ENCODE measurements around the gene EARS2.

DNA sequence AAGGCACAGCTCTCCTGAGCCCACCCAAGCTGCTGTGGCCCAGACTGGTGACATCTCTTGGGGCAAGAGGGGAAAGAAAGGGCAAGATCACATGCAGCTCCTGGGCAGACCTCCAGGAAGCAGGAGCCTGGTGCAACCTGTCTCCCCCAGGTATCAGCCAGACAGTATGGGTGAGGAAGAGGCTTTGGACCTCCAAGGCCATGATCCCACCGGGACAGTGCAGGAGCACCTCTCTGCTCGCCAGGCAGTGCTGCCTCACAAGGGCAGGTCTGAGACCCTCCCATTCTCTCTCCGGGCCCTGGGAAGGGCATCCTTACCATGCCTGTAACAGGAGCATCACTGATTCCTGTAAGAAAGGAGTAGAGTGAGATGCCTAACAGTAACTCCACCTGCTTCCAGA lies 78.6 kb downstream of the EARS2 start:
- TF ChIP-seq, protein P1, sequence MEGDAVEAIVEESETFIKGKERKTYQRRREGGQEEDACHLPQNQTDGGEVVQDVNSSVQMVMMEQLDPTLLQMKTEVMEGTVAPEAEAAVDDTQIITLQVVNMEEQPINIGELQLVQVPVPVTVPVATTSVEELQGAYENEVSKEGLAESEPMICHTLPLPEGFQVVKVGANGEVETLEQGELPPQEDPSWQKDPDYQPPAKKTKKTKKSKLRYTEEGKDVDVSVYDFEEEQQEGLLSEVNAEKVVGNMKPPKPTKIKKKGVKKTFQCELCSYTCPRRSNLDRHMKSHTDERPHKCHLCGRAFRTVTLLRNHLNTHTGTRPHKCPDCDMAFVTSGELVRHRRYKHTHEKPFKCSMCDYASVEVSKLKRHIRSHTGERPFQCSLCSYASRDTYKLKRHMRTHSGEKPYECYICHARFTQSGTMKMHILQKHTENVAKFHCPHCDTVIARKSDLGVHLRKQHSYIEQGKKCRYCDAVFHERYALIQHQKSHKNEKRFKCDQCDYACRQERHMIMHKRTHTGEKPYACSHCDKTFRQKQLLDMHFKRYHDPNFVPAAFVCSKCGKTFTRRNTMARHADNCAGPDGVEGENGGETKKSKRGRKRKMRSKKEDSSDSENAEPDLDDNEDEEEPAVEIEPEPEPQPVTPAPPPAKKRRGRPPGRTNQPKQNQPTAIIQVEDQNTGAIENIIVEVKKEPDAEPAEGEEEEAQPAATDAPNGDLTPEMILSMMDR (IDR thresholded peaks at IDR 0.05; ENCODE audit: control extremely low read depth in 1 of 3, insufficient read depth in 1 of 3, low read depth in 1 of 3, low read length in 3 of 3): no peak
- TF ChIP-seq, protein P2, sequence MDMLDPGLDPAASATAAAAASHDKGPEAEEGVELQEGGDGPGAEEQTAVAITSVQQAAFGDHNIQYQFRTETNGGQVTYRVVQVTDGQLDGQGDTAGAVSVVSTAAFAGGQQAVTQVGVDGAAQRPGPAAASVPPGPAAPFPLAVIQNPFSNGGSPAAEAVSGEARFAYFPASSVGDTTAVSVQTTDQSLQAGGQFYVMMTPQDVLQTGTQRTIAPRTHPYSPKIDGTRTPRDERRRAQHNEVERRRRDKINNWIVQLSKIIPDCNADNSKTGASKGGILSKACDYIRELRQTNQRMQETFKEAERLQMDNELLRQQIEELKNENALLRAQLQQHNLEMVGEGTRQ (IDR thresholded peaks at IDR 0.05; ENCODE audit: low read length): no peak
- no peak for TF ChIP-seq CBX5 (IDR thresholded peaks at IDR 0.05; ENCODE audit: low read depth, low read length)
